ENCODE results near the gene BCL7A. TPM values are rescaled to one million over a fixed set of nuclear protein-coding genes. Genes with fewer than 3 reads are reported as not detected.

Gene BCL7A
- total and polyA plus RNA-seq, 9 donors = 7.8 to 20.2 (median 16.2) TPM

GRCh38 chr12:122078141-122079032 is 56.7 kb downstream of the BCL7A start, which contains the start of gene MLXIP:
MLXIP (plus strand) TSS chr12:122078756; CDS start chr12:122078854, 98 bp downstream.
- H3K4me1 ChIP-seq (ENCODE audit: control insufficient read depth, insufficient read depth, low read length) = peaks cover 43% of the 10 kb centered on the region

GRCh38 chr12:122079033-122079531 is 57.4 kb downstream of the BCL7A start:
- peak; percentile 33 for DNase-seq
- Histone ChIP-seq H3K36me3 (ENCODE audit: control insufficient read depth, insufficient read depth, low read length) (peaks cover 6% of the 10 kb centered on the region), H3K27ac (ENCODE audit: low read length) (peak overlapping the region; percentile 84), H3K4me3 (ENCODE audit: low read length) (peak overlapping the region; percentile 83), H3K4me1 (ENCODE audit: control insufficient read depth, insufficient read depth, low read length) (peaks cover 43% of the 10 kb centered on the region), H3K9me3 (replicated peaks; ENCODE audit: control insufficient read depth, low read depth, low read length) (no peaks in the 10 kb centered on the region), H3K27me3 (ENCODE audit: control insufficient read depth, insufficient read depth, low read length) (no peaks in the 10 kb centered on the region)
- WGBS (ENCODE audit: insufficient coverage) = 0% methylated on average over 31 of the region's 38 CpGs

More at GRCh38 chr12:122078141-122079032, 56.7 kb downstream of the BCL7A start, which contains the start of gene MLXIP:
- DNase-seq = peak; percentile 98
- Histone ChIP-seq H3K4me3 (ENCODE audit: low read length) (peak within 1 kb of the TSS; percentile 83), H3K9me3 (replicated peaks; ENCODE audit: control insufficient read depth, low read depth, low read length) (no peaks in the 10 kb centered on the region), H3K36me3 (ENCODE audit: control insufficient read depth, insufficient read depth, low read length) (no peaks in the 10 kb centered on the region), H3K27me3 (ENCODE audit: control insufficient read depth, insufficient read depth, low read length) (no peaks in the 10 kb centered on the region), H3K27ac (ENCODE audit: low read length) (peak within 1 kb of the TSS; percentile 91)
- under 1% methylated on average over 111 of the region's 113 CpGs for WGBS (ENCODE audit: insufficient coverage)

DNA sequence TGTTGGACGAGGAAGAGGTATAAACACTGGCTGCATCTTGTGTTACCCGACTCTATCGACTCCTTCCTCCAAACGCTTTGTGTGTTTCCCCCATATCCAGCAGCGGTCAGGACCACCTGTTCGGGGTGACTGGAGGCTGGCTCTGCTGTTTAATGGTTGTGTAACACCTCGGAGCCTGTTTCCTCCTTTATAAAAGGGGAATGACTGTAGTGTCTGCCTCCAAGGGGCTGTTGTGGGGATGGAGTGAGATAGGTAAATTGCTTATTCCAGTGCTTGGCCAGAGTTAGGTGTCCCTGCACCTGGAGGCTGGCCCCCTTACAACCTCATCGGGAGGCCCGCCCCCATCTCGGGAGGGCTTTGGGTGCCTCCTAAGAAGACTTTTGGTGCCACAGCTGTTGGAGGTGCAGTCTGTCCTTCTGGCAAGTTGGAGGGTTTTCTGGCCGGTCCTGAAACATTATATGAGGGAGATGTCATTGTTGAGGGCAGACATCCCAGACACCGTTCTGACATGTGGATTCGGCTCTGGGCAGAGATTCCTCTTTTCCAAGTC is 57.9 kb downstream of the BCL7A start:
- Histone ChIP-seq H3K9me3 (replicated peaks; ENCODE audit: control insufficient read depth, low read depth, low read length) (no peaks in the 10 kb centered on the region), H3K27ac (ENCODE audit: low read length) (peak overlapping the region; percentile 84), H3K27me3 (ENCODE audit: control insufficient read depth, insufficient read depth, low read length) (no peaks in the 10 kb centered on the region), H3K4me3 (ENCODE audit: low read length) (peak overlapping the region; percentile 83), H3K4me1 (ENCODE audit: control insufficient read depth, insufficient read depth, low read length) (peaks cover 43% of the 10 kb centered on the region), H3K36me3 (ENCODE audit: control insufficient read depth, insufficient read depth, low read length) (peaks cover 10% of the 10 kb centered on the region)
- peak; percentile 44 for DNase-seq
- 0% methylated on average over 2 of the region's 13 CpGs for WGBS (ENCODE audit: insufficient coverage)

GRCh38 chr12:122080149-122081082 is 58.7 kb downstream of the BCL7A start:
- no peaks in the 10 kb centered on the region for H3K27me3 ChIP-seq (ENCODE audit: control insufficient read depth, insufficient read depth, low read length)
- peaks cover 43% of the 10 kb centered on the region for H3K4me1 ChIP-seq (ENCODE audit: control insufficient read depth, insufficient read depth, low read length)
- peak; percentile 88 for DNase-seq
- H3K9me3 ChIP-seq (replicated peaks; ENCODE audit: control insufficient read depth, low read depth, low read length) = no peaks in the 10 kb centered on the region
- peak overlapping the region; percentile 83 for H3K4me3 ChIP-seq (ENCODE audit: low read length)
- peak overlapping the region; percentile 84 for H3K27ac ChIP-seq (ENCODE audit: low read length)
- peaks cover 16% of the 10 kb centered on the region for H3K36me3 ChIP-seq (ENCODE audit: control insufficient read depth, insufficient read depth, low read length)
- WGBS (ENCODE audit: insufficient coverage) = 7% methylated on average over 6 of the region's 18 CpGs

DNA sequence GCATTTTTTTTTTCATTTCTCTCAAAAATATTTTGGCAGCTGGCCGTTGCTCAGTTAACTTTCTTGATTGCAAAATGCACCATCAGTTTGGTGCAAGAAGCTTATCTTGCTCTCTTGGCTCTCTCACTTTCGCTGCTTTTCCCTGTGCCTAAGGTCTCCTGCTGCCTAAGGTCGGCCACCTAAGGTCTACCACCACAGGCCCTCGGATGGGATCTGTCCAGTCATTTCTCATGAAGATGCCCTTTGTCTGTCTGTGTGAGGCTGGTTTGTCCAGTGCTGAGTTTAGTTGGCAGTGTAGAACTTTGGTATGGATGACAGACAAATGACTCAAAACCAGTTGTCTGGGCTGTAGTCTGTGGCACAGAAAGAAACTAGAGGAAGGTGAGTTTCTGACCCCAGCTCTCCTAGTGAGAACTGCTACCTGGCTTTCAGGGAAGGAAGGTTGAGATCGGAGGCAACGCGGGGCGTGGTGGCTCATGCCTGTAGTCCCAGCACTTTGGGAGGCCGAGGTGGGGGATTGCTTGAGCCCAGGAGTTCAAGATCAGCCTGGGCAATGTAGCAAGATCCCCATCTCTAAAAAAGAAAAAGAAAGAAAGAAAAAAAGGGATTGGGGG is 59.5 kb downstream of the BCL7A start:
- Histone ChIP-seq H3K27me3 (ENCODE audit: control insufficient read depth, insufficient read depth, low read length) (no peaks in the 10 kb centered on the region), H3K4me3 (ENCODE audit: low read length) (no peak overlapping the region), H3K9me3 (replicated peaks; ENCODE audit: control insufficient read depth, low read depth, low read length) (no peaks in the 10 kb centered on the region), H3K27ac (ENCODE audit: low read length) (peak overlapping the region; percentile 84), H3K36me3 (ENCODE audit: control insufficient read depth, insufficient read depth, low read length) (peaks cover 22% of the 10 kb centered on the region), H3K4me1 (ENCODE audit: control insufficient read depth, insufficient read depth, low read length) (peaks cover 44% of the 10 kb centered on the region)
- WGBS (ENCODE audit: insufficient coverage) = 71% methylated on average over 6 of the region's 9 CpGs
- DNase-seq = no peak

DNA sequence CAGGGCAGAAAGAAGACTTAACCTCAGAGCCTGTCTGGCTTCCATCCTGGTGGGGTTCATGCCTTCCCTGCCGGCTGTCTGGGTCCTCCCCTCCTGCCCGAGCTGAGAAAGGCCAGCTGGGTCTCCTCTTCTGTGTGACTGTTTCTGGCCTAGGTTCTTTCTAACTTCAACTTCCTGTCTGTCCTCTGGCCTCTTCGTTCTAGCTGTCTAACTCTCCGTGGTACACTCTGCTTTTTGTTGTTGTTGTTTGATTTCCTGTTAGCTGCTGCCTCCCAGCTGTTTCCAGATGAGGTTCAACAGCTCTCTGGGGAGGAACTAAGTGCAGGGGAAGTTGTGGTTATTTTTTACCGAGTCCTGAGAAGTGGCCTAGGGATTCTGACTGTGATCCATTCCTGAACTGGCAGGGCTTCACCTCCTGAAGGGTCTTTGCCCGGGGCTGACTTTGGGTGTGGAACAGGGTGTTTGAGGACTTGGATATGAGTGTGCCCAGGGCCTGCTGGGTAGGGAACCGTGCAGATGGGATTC is 60.1 kb downstream of the BCL7A start:
- H3K4me3 ChIP-seq (ENCODE audit: low read length) = peak overlapping the region; percentile 15
- peaks cover 48% of the 10 kb centered on the region for H3K4me1 ChIP-seq (ENCODE audit: control insufficient read depth, insufficient read depth, low read length)
- 12% methylated on average over 6 of the region's 7 CpGs for WGBS (ENCODE audit: insufficient coverage)

DNA sequence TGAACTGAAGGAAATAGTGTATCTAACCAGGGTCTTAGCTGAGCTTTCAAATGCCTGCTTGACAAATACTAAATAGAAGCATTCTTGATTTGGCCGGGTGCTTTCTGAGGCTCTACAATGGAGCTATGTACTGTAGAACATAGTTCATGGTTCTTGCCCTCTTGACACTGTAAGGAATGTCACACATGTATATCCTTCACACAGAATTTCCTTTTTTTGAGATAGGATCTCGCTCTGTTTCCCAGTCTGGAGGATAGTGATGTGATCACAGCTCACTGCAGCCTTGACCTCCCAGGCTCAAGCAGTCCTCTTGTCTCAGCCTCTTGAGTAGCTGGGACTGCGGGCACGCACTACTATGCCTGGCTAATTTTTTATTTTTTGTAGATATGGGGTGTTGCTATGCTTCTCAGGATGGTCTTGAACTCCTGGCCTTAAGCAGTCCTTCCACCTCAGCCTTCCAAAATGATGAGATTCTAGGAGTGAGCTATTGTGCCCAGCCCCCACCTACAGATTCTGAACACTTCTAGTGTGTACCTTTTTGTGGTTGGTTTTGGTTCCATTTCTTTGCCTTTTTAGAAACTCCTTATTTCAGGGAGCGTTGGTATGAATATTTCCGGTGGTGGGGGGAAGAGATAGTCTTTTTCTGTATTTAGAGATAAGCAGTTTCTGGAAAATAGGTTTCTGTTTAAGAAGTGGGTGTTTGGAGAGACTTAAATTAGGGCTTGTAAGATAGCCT is 61.1 kb downstream of the BCL7A start:
- Histone ChIP-seq H3K9me3 (replicated peaks; ENCODE audit: control insufficient read depth, low read depth, low read length) (no peaks in the 10 kb centered on the region), H3K4me1 (ENCODE audit: control insufficient read depth, insufficient read depth, low read length) (peaks cover 53% of the 10 kb centered on the region), H3K27me3 (ENCODE audit: control insufficient read depth, insufficient read depth, low read length) (no peaks in the 10 kb centered on the region), H3K4me3 (ENCODE audit: low read length) (no peak overlapping the region), H3K36me3 (ENCODE audit: control insufficient read depth, insufficient read depth, low read length) (peaks cover 33% of the 10 kb centered on the region), H3K27ac (ENCODE audit: low read length) (no peak overlapping the region)
- WGBS (ENCODE audit: insufficient coverage) = 75% methylated on average over 2 of the region's 6 CpGs
- DNase-seq = no peak

More for the DNA sequence above, 60.1 kb downstream of the BCL7A start:
- no peaks in the 10 kb centered on the region for H3K27me3 ChIP-seq (ENCODE audit: control insufficient read depth, insufficient read depth, low read length)
- DNase-seq = peak; percentile 93
- no peaks in the 10 kb centered on the region for H3K9me3 ChIP-seq (replicated peaks; ENCODE audit: control insufficient read depth, low read depth, low read length)
- peak overlapping the region; percentile 84 for H3K27ac ChIP-seq (ENCODE audit: low read length)
- peaks cover 26% of the 10 kb centered on the region for H3K36me3 ChIP-seq (ENCODE audit: control insufficient read depth, insufficient read depth, low read length)

GRCh38 chr12:122084857-122085405 is 63.2 kb downstream of the BCL7A start:
- H3K36me3 ChIP-seq (ENCODE audit: control insufficient read depth, insufficient read depth, low read length) = peaks cover 41% of the 10 kb centered on the region
- H3K4me1 ChIP-seq (ENCODE audit: control insufficient read depth, insufficient read depth, low read length) = peaks cover 58% of the 10 kb centered on the region
- H3K27me3 ChIP-seq (ENCODE audit: control insufficient read depth, insufficient read depth, low read length) = no peaks in the 10 kb centered on the region
- H3K27ac ChIP-seq (ENCODE audit: low read length) = no peak overlapping the region
- 97% methylated on average over 7 of the region's 13 CpGs for WGBS (ENCODE audit: insufficient coverage)
- no peaks in the 10 kb centered on the region for H3K9me3 ChIP-seq (replicated peaks; ENCODE audit: control insufficient read depth, low read depth, low read length)
- DNase-seq = no peak
- no peak overlapping the region for H3K4me3 ChIP-seq (ENCODE audit: low read length)

All from muscle of leg (tissue), 11 donors.